HepG2 (cell line): ENCODE measurements around the gene ARHGAP22. TPM values are rescaled to one million over a fixed set of nuclear protein-coding genes. Genes with fewer than 3 reads are reported as not detected.

Experiments
- ATAC-seq: fragments of 200-7000 bp; cut with Tn5 transposase; 3 replicates; pipeline ENCODE4 v1.9.1; 2020; ENCODE audit warnings: mild to moderate bottlenecking, moderate library complexity
- BruUV-seq: library from RNA; stranded (reverse); fragments of 400-500 nt; replicated peaks from 2 replicates; lab custom pipeline; 2021; lab: Mats Ljungman, UMichigan
- CTCF ChIA-PET: fragments of 300-600 bp; formaldehyde crosslinking; extraction: SDS; loops from one replicate; lab custom pipeline; 2021; ENCODE audit warnings: low total read pairs, inconsistent platforms, low intra/inter-chr PET ratio; lab: Yijun Ruan, JAX
- POLR2A ChIA-PET: fragments of 350-600 bp; sonication (Branson Sonifier 250); formaldehyde crosslinking; loops from one replicate; lab custom pipeline; 2020; ENCODE audit warnings: antibody characterized with exemption, inconsistent platforms; lab: Yijun Ruan, JAX
- DNase-seq: peaks from one replicate; pipeline ENCODE4 v3.0.0-alpha.2; 2015; ENCODE audit warnings: low spot score
- FAIRE-seq: peaks from 3 replicates; lab custom pipeline; 2011; peaks lifted over from hg19 to GRCh38; lab: Jason Lieb, UNC
- H2AFZ ChIP-seq: one replicate; pipeline ENCODE4 v1.6.1; 2011; ENCODE audit warnings: low read length, inconsistent platforms
- H3K27ac ChIP-seq: fragments of 300-600 bp; 3 replicates; pipeline ENCODE4 v1.8.0; 2011; ENCODE audit warnings: mixed run types, mild to moderate bottlenecking, mixed read lengths, low read length, inconsistent platforms; ENCODE audit not compliant: insufficient read depth; ENCODE audit errors: extremely low read length
- H3K27me3 ChIP-seq, 2 experiments: fragments of 200-600 bp in 1 of 2; 2 replicates in 1 of 2; 3 replicates in 1 of 2; pipeline versions ENCODE4 v1.6.0 to v1.8.0; 2011; ENCODE audit warnings: low read length in 2 of 2, mild to moderate bottlenecking in 2 of 2, moderate library complexity in 2 of 2, inconsistent platforms in 1 of 2; ENCODE audit not compliant: insufficient read depth in 2 of 2, control insufficient read depth in 1 of 2
- H3K36me3 ChIP-seq, 2 experiments: fragments of 200-600 bp in 1 of 2; replicated peaks in 1 of 2; 2 replicates in 1 of 2; 3 replicates in 1 of 2; pipeline versions ENCODE4 v1.5.1 to v1.8.0; 2011; ENCODE audit warnings: low read length in 2 of 2, inconsistent platforms in 1 of 2; ENCODE audit not compliant: insufficient read depth in 2 of 2, control insufficient read depth in 1 of 2
- H3K4me1 ChIP-seq: 2 replicates; pipeline ENCODE4 v1.5.1; 2012; ENCODE audit warnings: low read length, inconsistent platforms; ENCODE audit not compliant: insufficient read depth
- H3K4me2 ChIP-seq: 2 replicates; pipeline ENCODE4 v1.6.0; 2011; ENCODE audit warnings: low read depth, low read length, inconsistent platforms
- H3K4me3 ChIP-seq, 3 experiments: fragments of 200-600 bp in 1 of 3; sonication (generic), shearing (Covaris generic) in 1 of 3; replicated peaks in 1 of 3; 2 replicates each; pipeline ENCODE4 v1.5.1; 2011 to 2016; ENCODE audit warnings: low read length in 3 of 3, inconsistent platforms in 2 of 3, low read depth in 2 of 3, mild to moderate bottlenecking in 2 of 3, control low read depth in 1 of 3, mixed read lengths in 1 of 3; ENCODE audit not compliant: insufficient read depth in 1 of 3
- H3K79me2 ChIP-seq: one replicate; pipeline ENCODE4 v1.6.1; 2011; ENCODE audit warnings: low read length, inconsistent platforms; ENCODE audit not compliant: insufficient read depth
- H3K9ac ChIP-seq: 2 replicates; pipeline ENCODE4 v1.6.0; 2011; ENCODE audit warnings: mild to moderate bottlenecking, low read depth, low read length, inconsistent platforms; ENCODE audit not compliant: insufficient read depth
- H3K9me3 ChIP-seq: 2 replicates; pipeline ENCODE4 v1.5.1; 2012; ENCODE audit warnings: mild to moderate bottlenecking, low read length
- H4K20me1 ChIP-seq: 2 replicates; pipeline ENCODE4 v1.6.0; 2011; ENCODE audit warnings: inconsistent platforms, mild to moderate bottlenecking, low read length, moderate library complexity; ENCODE audit not compliant: insufficient read depth
- AKAP8 ChIP-seq: sonication (generic); formaldehyde crosslinking; IDR thresholded peaks from 2 replicates; pipeline ENCODE4 v1.5.1; 2020; ENCODE audit warnings: mild to moderate bottlenecking, missing genetic modification reagents
- CENPT ChIP-seq: sonication (generic); formaldehyde crosslinking; IDR thresholded peaks from 2 replicates; pipeline ENCODE4 v1.8.0; 2022; ENCODE audit warnings: low read depth, mild to moderate bottlenecking, moderate library complexity, missing genetic modification reagents
- DR1 ChIP-seq: sonication (generic); formaldehyde crosslinking; IDR thresholded peaks from 2 replicates; pipeline ENCODE4 v1.8.0; 2021; ENCODE audit warnings: mild to moderate bottlenecking, missing genetic modification reagents, inconsistent platforms
- KDM3A ChIP-seq: IDR thresholded peaks from 2 replicates; pipeline ENCODE4 v1.6.1; 2018; ENCODE audit warnings: low read depth, missing compliant biosample characterization
- KLF16 ChIP-seq, 2 experiments: sonication (generic) in 1 of 2; formaldehyde crosslinking in 1 of 2; IDR thresholded peaks; 2 replicates each; pipeline versions ENCODE4 v1.6.1 to v1.8.0; 2016 to 2023; ENCODE audit warnings: missing genetic modification reagents in 2 of 2, missing compliant biosample characterization in 1 of 2
- NONO ChIP-seq, 2 experiments: fragments of 450-650 bp in 1 of 2; sonication (generic) in 1 of 2; formaldehyde crosslinking in 1 of 2; IDR thresholded peaks in 1 of 2; conservative IDR thresholded peaks in 1 of 2; 2 replicates each; pipeline versions ENCODE4 v1.6.1 to v1.8.0; 2017 to 2022; ENCODE audit warnings: mild to moderate bottlenecking in 1 of 2, missing genetic modification reagents in 1 of 2, moderate library complexity in 1 of 2
- PRMT3 ChIP-seq: sonication (generic); formaldehyde crosslinking; IDR thresholded peaks from 2 replicates; pipeline ENCODE4 v1.8.1; 2022; ENCODE audit warnings: low read depth, mild to moderate bottlenecking, moderate library complexity, missing genetic modification reagents, borderline replicate concordance
- ZC3H4 ChIP-seq: sonication (generic); formaldehyde crosslinking; IDR thresholded peaks from 2 replicates; pipeline ENCODE4 v1.4.0; 2020; ENCODE audit warnings: missing genetic modification reagents, borderline replicate concordance
- ZNF354B ChIP-seq: sonication (generic); formaldehyde crosslinking; IDR thresholded peaks from 2 replicates; pipeline ENCODE4 v1.8.0; 2022; ENCODE audit warnings: mild to moderate bottlenecking, missing genetic modification reagents
- ZNF703 ChIP-seq: sonication (generic); formaldehyde crosslinking; IDR thresholded peaks from 2 replicates; pipeline ENCODE4 v1.5.1; 2020; ENCODE audit warnings: missing genetic modification reagents, mild to moderate bottlenecking, moderate library complexity, borderline replicate concordance
- ZNF780A ChIP-seq: sonication (generic); formaldehyde crosslinking; IDR thresholded peaks from 2 replicates; pipeline ENCODE4 v1.8.0; 2022; ENCODE audit warnings: mild to moderate bottlenecking, missing genetic modification reagents, moderate library complexity
- WGBS: methylation state at CpG from one replicate; pipeline ENCODE4 v1.1.6; 2017; ENCODE audit warnings: low lambda C conversion rate; 5-methylcytosine and 5-hydroxymethylcytosine counted together
- in situ Hi-C: cut with HindIII; loops from 2 replicates; pipeline ENCODE4 v1.10.0; 2017; ENCODE audit warnings: low pct_unique_long_range_greater_than_20kb; ENCODE audit not compliant: extremely low pct_ligation_motif_present
- intact Hi-C: fragments of 100-400 bp; cut with micrococcal nuclease; formaldehyde crosslinking; loops from one replicate; pipeline ENCODE4 v1.10.0; 2022; ENCODE audit not compliant: unreplicated experiment
- polyA plus RNA-seq, 8 experiments: library from polyadenylated mRNA; depleted of rRNA in 3 of 8; stranded (reverse) in 7 of 8; unstranded in 1 of 8; fragments of >200 nt; fragmentation: Illumina TruSeq in 4 of 8; extraction: Trizol in 4 of 8; gene quantifications; 2 replicates each; pipeline versions ENCODE4 v1.2.1 to v1.2.3, GENCODE V29; 2011 to 2016; ENCODE audit warnings: low read depth in 4 of 8, missing spikeins in 1 of 8, mixed read lengths in 1 of 8; ENCODE audit not compliant: insufficient read depth in 1 of 8
- total RNA-seq, 5 experiments: library from RNA; depleted of rRNA; stranded (reverse); fragments of >200 nt; fragmentation: Illumina TruSeq; extraction: Trizol; gene quantifications; 2 replicates each; pipeline ENCODE4 v1.2.3, GENCODE V29; 2016; ENCODE audit warnings: low read depth in 1 of 5
- TF ChIP-seq, protein P1 (sequence below): sonication (generic); formaldehyde crosslinking; IDR thresholded peaks from 2 replicates; pipeline ENCODE4 v1.8.0; 2022; ENCODE audit warnings: mild to moderate bottlenecking, missing genetic modification reagents
- TF ChIP-seq, protein P2 (sequence below): sonication (generic); formaldehyde crosslinking; IDR thresholded peaks from 2 replicates; pipeline ENCODE4 v1.8.1; 2022; ENCODE audit warnings: mild to moderate bottlenecking, missing genetic modification reagents
- TF ChIP-seq, protein P3 (sequence below): IDR thresholded peaks from 2 replicates; pipeline ENCODE4 v1.6.1; 2016; ENCODE audit warnings: control low read depth
- TF ChIP-seq, protein P4 (sequence below): sonication (generic); formaldehyde crosslinking; IDR thresholded peaks from 2 replicates; pipeline ENCODE4 v1.4.0; 2020; ENCODE audit warnings: mild to moderate bottlenecking, missing genetic modification reagents

ARHGAP22 gene
- total and polyA plus RNA-seq, 2 of the 13 experiments (the other 11 are each of a cell fraction or from before 2014, with no cell fraction given): 0.08 to 0.38 TPM

DNA sequence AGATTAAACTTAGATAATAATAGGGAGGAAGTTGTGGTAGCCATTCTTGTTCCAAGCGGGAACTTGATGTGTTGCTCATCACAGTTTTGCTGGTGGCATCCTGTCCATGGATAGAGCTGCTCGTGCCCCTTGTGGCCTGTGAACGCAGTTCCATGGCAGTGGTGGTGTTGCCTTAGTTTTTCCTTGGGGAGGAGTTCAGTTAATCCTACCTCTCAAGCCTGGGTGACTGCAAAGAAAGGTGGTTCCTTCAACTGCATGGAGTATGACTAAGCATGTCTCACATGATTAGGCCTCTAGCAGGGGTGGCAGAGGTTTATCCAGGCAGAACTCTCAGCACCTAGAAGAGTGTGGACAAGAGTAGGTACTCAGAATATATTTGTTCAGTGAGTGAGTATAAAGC is 198.7 kb downstream of the ARHGAP22 start:
- POLR2A ChIA-PET: no interaction called here
- DNase-seq (no peak), ATAC-seq (no peak), FAIRE-seq (no peak)
- TF ChIP-seq ZNF354B (CRISPR knock-in tag) (no peak), AKAP8 (CRISPR knock-in tag) (no peak), ZNF780A (CRISPR knock-in tag) (no peak), CENPT (CRISPR knock-in tag) (no peak), ZC3H4 (CRISPR knock-in tag) (no peak), DR1 (CRISPR knock-in tag) (no peak), KLF16 (CRISPR knock-in tag; IDR thresholded peaks at IDR 0.05) (no peak), PRMT3 (CRISPR knock-in tag) (no peak), ZNF703 (CRISPR knock-in tag) (no peak), KDM3A (CRISPR knock-in tag) (no peak), NONO (IDR thresholded peaks at IDR 0.05) (no peak), NONO (CRISPR knock-in tag; conservative IDR thresholded peaks at IDR 0.05) (no peak)
- TF ChIP-seq, protein P1, sequence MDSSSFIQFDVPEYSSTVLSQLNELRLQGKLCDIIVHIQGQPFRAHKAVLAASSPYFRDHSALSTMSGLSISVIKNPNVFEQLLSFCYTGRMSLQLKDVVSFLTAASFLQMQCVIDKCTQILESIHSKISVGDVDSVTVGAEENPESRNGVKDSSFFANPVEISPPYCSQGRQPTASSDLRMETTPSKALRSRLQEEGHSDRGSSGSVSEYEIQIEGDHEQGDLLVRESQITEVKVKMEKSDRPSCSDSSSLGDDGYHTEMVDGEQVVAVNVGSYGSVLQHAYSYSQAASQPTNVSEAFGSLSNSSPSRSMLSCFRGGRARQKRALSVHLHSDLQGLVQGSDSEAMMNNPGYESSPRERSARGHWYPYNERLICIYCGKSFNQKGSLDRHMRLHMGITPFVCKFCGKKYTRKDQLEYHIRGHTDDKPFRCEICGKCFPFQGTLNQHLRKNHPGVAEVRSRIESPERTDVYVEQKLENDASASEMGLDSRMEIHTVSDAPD (CRISPR knock-in tag): no peak
- TF ChIP-seq, protein P2, sequence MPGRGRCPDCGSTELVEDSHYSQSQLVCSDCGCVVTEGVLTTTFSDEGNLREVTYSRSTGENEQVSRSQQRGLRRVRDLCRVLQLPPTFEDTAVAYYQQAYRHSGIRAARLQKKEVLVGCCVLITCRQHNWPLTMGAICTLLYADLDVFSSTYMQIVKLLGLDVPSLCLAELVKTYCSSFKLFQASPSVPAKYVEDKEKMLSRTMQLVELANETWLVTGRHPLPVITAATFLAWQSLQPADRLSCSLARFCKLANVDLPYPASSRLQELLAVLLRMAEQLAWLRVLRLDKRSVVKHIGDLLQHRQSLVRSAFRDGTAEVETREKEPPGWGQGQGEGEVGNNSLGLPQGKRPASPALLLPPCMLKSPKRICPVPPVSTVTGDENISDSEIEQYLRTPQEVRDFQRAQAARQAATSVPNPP (CRISPR knock-in tag): no peak
- TF ChIP-seq, protein P3, sequence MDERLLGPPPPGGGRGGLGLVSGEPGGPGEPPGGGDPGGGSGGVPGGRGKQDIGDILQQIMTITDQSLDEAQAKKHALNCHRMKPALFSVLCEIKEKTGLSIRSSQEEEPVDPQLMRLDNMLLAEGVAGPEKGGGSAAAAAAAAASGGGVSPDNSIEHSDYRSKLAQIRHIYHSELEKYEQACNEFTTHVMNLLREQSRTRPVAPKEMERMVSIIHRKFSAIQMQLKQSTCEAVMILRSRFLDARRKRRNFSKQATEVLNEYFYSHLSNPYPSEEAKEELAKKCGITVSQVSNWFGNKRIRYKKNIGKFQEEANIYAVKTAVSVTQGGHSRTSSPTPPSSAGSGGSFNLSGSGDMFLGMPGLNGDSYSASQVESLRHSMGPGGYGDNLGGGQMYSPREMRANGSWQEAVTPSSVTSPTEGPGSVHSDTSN: no peak
- TF ChIP-seq, protein P4, sequence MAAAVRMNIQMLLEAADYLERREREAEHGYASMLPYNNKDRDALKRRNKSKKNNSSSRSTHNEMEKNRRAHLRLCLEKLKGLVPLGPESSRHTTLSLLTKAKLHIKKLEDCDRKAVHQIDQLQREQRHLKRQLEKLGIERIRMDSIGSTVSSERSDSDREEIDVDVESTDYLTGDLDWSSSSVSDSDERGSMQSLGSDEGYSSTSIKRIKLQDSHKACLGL (CRISPR knock-in tag): no peak
- CTCF ChIA-PET: no interaction called here
- no peak overlapping the region for H3K4me3 ChIP-seq
- H3K9ac ChIP-seq: no peak overlapping the region
- no peaks in the 10 kb centered on the region for H3K27me3 ChIP-seq
- no TSS peak for BruUV-seq
- H3K9me3 ChIP-seq: no peaks in the 10 kb centered on the region
- H2AFZ ChIP-seq: no peak overlapping the region
- no peaks in the 10 kb centered on the region for H4K20me1 ChIP-seq
- no peaks in the 10 kb centered on the region for H3K4me1 ChIP-seq
- no peak overlapping the region for H3K4me2 ChIP-seq
- in situ Hi-C loops: no loop called here
- no peaks in the 10 kb centered on the region for H3K79me2 ChIP-seq
- H3K36me3 ChIP-seq: peaks cover 0 to 14% of the 10 kb centered on the region in 2 experiments; a peak in 1 of 5 replicates
- 67% methylated on average over 3 of the region's 3 CpGs for WGBS
- intact Hi-C loops: no loop called here
- no peak overlapping the region for H3K27ac ChIP-seq
